Smooth muscle cell (in vitro differentiated cells): Measurements from ENCODE around the gene NOM1. TPM values are rescaled to one million over a fixed set of nuclear protein-coding genes. Genes with fewer than 3 reads are reported as not detected.

Experiments used
- DNase-seq: peaks from one replicate; lab custom pipeline; 2025; ENCODE audit not compliant: unreplicated experiment; lab: John Stamatoyannopoulos, UW
- H2AFZ ChIP-seq: fragments of 200-600 bp; sonication (generic); 2 replicates; pipeline ENCODE4 v1.6.0; 2016; ENCODE audit warnings: antibody characterized with exemption, low read depth, mild to moderate bottlenecking
- H3F3A ChIP-seq: fragments of 200-600 bp; sonication (generic); 2 replicates; pipeline ENCODE4 v1.6.0; 2017; ENCODE audit warnings: antibody characterized with exemption, low read depth
- H3K27ac ChIP-seq: fragments of 200-600 bp; sonication (generic); 2 replicates; pipeline ENCODE4 v1.5.1; 2016; ENCODE audit warnings: low read depth, mild to moderate bottlenecking
- H3K27me3 ChIP-seq: fragments of 200-600 bp; sonication (generic); 2 replicates; pipeline ENCODE4 v1.6.1; 2016; ENCODE audit warnings: low read depth, mild to moderate bottlenecking
- H3K36me3 ChIP-seq: fragments of 200-600 bp; sonication (generic); 2 replicates; pipeline ENCODE4 v1.5.1; 2016; ENCODE audit warnings: low read depth
- H3K4me1 ChIP-seq: fragments of 200-600 bp; sonication (generic); 2 replicates; pipeline ENCODE4 v1.5.1; 2016; ENCODE audit warnings: low read depth
- H3K4me2 ChIP-seq: fragments of 200-600 bp; sonication (generic); 2 replicates; pipeline ENCODE4 v1.6.0; 2016; ENCODE audit warnings: mild to moderate bottlenecking
- H3K4me3 ChIP-seq: fragments of 200-600 bp; sonication (generic); 2 replicates; pipeline ENCODE4 v1.5.1; 2016; ENCODE audit warnings: mild to moderate bottlenecking
- H3K79me2 ChIP-seq: fragments of 200-600 bp; sonication (generic); 2 replicates; pipeline ENCODE4 v1.6.0; 2016; ENCODE audit warnings: low read depth, mild to moderate bottlenecking
- H3K9ac ChIP-seq: fragments of 200-600 bp; sonication (generic); 2 replicates; pipeline ENCODE4 v1.6.0; 2016; ENCODE audit warnings: low read depth
- H3K9me3 ChIP-seq: fragments of 200-600 bp; sonication (generic); replicated peaks from 2 replicates; pipeline ENCODE4 v1.5.1; 2016; ENCODE audit warnings: low read depth
- H4K20me1 ChIP-seq: fragments of 200-600 bp; sonication (generic); 2 replicates; pipeline ENCODE4 v1.6.0; 2016; ENCODE audit warnings: low read depth
- WGBS: methylation state at CpG from one replicate; pipeline ENCODE4 v1.1.7; 2016; ENCODE audit warnings: low lambda C conversion rate; 5-methylcytosine and 5-hydroxymethylcytosine counted together
- polyA plus RNA-seq: library from polyadenylated mRNA; unstranded; fragments of >200 nt; fragmentation: Nextera tagmentation; extraction: Ambion mirVana; gene quantifications from 2 replicates; pipeline ENCODE4 v1.2.1, GENCODE V29; 2016
- total RNA-seq: library from RNA; depleted of rRNA; stranded (reverse); fragments of >200 nt; gene quantifications from 2 replicates; pipeline ENCODE4 v1.2.3, GENCODE V29; 2014
- TF ChIP-seq, protein P1 (sequence below): fragments of 200-600 bp; sonication (generic); IDR thresholded peaks from 2 replicates; pipeline ENCODE4 v1.5.1; 2017; ENCODE audit warnings: borderline replicate concordance, mild to moderate bottlenecking, antibody characterized with exemption; ENCODE audit not compliant: insufficient read depth, poor library complexity, severe bottlenecking

The NOM1 gene
- total and polyA plus RNA-seq, 2 experiments from 2014 or later: 9.7 to 11.4 TPM

DNA sequence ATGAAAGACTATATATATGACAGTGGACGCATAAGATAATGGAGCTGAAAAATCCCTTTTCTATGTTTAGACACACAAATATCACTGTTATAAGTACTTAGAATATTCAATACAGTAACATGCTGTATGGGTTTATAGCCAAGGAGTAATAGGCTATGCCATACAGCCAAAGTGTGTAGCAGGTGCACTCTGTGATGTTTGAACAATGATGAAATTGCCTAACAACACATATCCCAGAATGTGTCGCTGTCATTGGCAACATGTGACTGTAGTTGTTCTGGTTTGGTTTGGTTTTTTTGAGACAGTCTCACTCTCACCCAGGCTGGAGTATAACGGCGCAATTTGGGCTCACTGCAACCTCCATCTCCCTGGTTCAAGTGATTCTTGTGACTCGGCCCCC lies 26.1 kb downstream of the NOM1 start:
- H3K4me2 ChIP-seq: no peak overlapping the region
- H3K27me3 ChIP-seq: no peaks in the 10 kb centered on the region
- H3K36me3 ChIP-seq: no peaks in the 10 kb centered on the region
- TF ChIP-seq, protein P1, sequence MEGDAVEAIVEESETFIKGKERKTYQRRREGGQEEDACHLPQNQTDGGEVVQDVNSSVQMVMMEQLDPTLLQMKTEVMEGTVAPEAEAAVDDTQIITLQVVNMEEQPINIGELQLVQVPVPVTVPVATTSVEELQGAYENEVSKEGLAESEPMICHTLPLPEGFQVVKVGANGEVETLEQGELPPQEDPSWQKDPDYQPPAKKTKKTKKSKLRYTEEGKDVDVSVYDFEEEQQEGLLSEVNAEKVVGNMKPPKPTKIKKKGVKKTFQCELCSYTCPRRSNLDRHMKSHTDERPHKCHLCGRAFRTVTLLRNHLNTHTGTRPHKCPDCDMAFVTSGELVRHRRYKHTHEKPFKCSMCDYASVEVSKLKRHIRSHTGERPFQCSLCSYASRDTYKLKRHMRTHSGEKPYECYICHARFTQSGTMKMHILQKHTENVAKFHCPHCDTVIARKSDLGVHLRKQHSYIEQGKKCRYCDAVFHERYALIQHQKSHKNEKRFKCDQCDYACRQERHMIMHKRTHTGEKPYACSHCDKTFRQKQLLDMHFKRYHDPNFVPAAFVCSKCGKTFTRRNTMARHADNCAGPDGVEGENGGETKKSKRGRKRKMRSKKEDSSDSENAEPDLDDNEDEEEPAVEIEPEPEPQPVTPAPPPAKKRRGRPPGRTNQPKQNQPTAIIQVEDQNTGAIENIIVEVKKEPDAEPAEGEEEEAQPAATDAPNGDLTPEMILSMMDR: no peak
- WGBS: 98% methylated on average over 5 of the region's 5 CpGs
- H3K79me2 ChIP-seq: no peaks in the 10 kb centered on the region
- no peak overlapping the region for H2AFZ ChIP-seq
- no peak overlapping the region for H3K9ac ChIP-seq
- H3K4me3 ChIP-seq: no peak overlapping the region
- no peak overlapping the region for H3K27ac ChIP-seq
- no peaks in the 10 kb centered on the region for H3K9me3 ChIP-seq
- H3F3A ChIP-seq: no peaks in the 10 kb centered on the region
- DNase-seq: no peak
- H3K4me1 ChIP-seq: no peaks in the 10 kb centered on the region
- no peaks in the 10 kb centered on the region for H4K20me1 ChIP-seq

DNA sequence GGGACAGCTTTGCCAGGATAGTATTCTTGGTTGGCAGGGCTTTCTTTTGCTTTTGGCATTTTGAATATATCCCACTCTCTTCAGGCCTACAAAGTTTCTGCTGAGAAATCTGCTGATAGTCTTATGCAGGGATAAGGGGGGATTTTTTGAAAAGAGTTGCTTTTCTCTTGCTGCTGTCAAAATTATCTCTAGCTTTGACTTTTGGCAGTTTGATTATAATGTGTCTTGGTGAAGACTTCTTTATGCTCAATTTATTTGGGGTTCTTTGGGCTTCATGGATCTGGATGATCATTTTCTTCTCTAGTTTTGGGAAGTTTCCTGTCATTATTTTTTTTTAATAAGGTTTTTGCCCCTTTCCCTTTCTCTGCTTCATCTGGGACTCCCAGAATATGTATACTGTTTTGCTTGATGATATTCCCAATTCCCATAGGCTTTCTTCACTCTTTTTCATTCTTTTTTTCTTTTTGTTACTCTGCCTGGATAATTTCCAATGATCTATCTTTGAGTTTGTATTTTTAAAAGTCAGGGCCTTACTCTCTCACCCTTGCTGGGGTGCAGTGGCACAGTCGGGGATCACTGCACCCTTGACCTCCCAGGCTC lies 29.6 kb downstream of the NOM1 start:
- H2AFZ ChIP-seq: no peak overlapping the region
- H3K79me2 ChIP-seq: no peaks in the 10 kb centered on the region
- DNase-seq: no peak
- TF ChIP-seq, protein P1: no peak
- H3K9ac ChIP-seq: no peak overlapping the region
- no peaks in the 10 kb centered on the region for H4K20me1 ChIP-seq
- no peaks in the 10 kb centered on the region for H3K9me3 ChIP-seq
- 90% methylated on average over 1 of the region's 1 CpG for WGBS
- no peak overlapping the region for H3K4me3 ChIP-seq
- no peaks in the 10 kb centered on the region for H3K36me3 ChIP-seq
- no peaks in the 10 kb centered on the region for H3K27me3 ChIP-seq
- no peaks in the 10 kb centered on the region for H3F3A ChIP-seq
- no peaks in the 10 kb centered on the region for H3K4me1 ChIP-seq
- H3K27ac ChIP-seq: no peak overlapping the region
- H3K4me2 ChIP-seq: no peak overlapping the region

DNA sequence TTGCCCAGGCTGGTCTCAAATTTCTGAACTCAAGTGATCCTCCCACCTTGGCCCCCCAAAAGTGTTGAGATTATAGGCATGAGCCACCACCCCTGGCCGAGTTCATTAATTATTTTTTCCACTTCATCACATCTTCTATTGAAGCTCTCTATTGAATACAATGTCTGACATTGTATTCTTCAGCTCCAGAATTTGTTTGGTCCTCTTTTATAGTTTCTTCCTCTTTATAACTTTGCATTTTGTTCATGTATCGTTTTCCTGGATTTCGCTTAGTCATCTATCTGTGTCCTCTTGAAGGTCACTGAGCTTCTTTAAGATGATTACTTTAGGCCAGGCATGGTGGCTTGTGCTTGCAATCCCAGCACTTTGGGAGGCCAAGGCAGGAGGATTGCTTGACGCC lies 30.2 kb downstream of the NOM1 start:
- Histone ChIP-seq H3K9ac (no peak overlapping the region), H3K36me3 (no peaks in the 10 kb centered on the region), H3K9me3 (no peaks in the 10 kb centered on the region), H3K27ac (no peak overlapping the region), H3K27me3 (no peaks in the 10 kb centered on the region), H4K20me1 (no peaks in the 10 kb centered on the region), H2AFZ (no peak overlapping the region), H3K79me2 (no peaks in the 10 kb centered on the region), H3K4me1 (no peaks in the 10 kb centered on the region), H3K4me3 (no peak overlapping the region), H3K4me2 (no peak overlapping the region), H3F3A (no peaks in the 10 kb centered on the region)
- WGBS: 94% methylated on average over 4 of the region's 4 CpGs
- TF ChIP-seq, protein P1: no peak
- no peak for DNase-seq
